Mesodermal cell (in vitro differentiated cells): ENCODE measurements around the gene MAGEA12.
"Not testable (repeated sequence)": the region's sequence is repeated elsewhere in the genome, so short reads cannot be mapped to it uniquely, and the experiment has no call there.

Experiments used
- H3K27ac ChIP-seq: 2 replicates; pipeline ENCODE4 v1.7.0; 2013; ENCODE audit warnings: mild to moderate bottlenecking, low read depth, low read length, moderate library complexity; ENCODE audit not compliant: severe bottlenecking
- H3K36me3 ChIP-seq: 2 replicates; pipeline ENCODE4 v1.7.1; 2013; ENCODE audit warnings: mild to moderate bottlenecking, low read length, moderate library complexity; ENCODE audit not compliant: control insufficient read depth, insufficient read depth
- H3K4me1 ChIP-seq: one replicate; pipeline ENCODE4 v1.7.1; 2013; ENCODE audit warnings: mild to moderate bottlenecking, low read length; ENCODE audit not compliant: insufficient read depth, control insufficient read depth, poor library complexity, severe bottlenecking
- H3K4me3 ChIP-seq: 2 replicates; pipeline ENCODE4 v1.7.0; 2013; ENCODE audit warnings: low read length, control low read depth, mild to moderate bottlenecking; ENCODE audit not compliant: insufficient read depth, poor library complexity, severe bottlenecking; ENCODE audit errors: extremely low read depth
- H3K9me3 ChIP-seq: 2 replicates; pipeline ENCODE4 v1.7.1; 2013; ENCODE audit warnings: mild to moderate bottlenecking, low read length, moderate library complexity; ENCODE audit not compliant: control insufficient read depth
- WGBS, 2 experiments: methylation state at CpG; one replicate each; pipeline ENCODE4 v1.1.5; 2013; ENCODE audit warnings: missing lambda C conversion rate in 2 of 2; ENCODE audit not compliant: insufficient coverage in 2 of 2; 5-methylcytosine and 5-hydroxymethylcytosine counted together

Gene MAGEA12

DNA sequence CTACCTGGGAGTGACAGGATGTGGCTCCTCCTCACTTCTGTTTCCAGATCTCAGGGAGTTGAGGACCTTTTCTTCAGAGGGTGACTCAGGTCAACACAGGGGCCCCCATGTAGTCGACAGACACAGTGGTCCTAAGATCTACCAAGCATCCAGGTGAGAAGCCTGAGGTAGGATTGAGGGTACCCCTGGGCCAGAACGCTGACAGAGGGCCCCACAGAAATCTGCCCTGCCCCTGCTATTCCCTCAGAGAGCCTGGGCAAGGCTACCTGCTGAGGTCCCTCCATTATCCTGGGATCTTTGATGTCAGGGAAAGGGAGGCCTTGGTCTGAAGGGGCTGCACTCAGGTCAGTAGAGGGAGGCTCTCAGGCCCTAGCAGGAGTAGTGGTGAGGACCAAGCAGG is 1.5 kb downstream of the MAGEA12 start:
- 100% methylated on average over 1 of the region's 2 CpGs; no CpG with 5 or more reads in 1 of the 2 experiments for WGBS, 2 experiments
- Histone ChIP-seq H3K36me3 (no peaks in the 10 kb centered on the region), H3K4me1 (no peaks in the 10 kb centered on the region), H3K27ac (no peak overlapping the region), H3K9me3 (no peaks in the 10 kb centered on the region), H3K4me3 (no peak overlapping the region)

DNA sequence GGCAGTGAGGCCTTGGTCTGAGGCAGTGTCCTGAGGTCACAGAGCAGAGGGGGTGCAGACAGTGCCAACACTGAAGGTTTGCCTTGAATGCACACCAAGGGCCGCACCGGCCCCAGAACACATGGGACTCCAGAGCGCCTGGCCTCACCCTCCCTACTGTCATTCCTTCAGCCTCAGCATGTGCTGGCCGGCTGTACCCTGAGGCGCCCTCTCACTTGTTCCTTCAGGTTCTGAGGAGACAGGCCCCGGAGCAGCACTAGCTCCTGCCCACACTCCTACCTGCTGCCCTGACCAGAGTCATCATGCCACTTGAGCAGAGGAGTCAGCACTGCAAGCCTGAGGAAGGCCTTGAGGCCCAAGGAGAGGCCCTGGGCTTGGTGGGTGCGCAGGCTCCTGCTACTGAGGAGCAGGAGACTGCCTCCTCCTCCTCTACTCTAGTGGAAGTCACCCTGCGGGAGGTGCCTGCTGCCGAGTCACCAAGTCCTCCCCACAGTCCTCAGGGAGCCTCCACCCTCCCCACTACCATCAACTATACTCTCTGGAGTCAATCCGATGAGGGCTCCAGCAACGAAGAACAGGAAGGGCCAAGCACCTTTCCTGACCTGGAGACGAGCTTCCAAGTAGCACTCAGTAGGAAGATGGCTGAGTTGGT is 2.4 kb downstream of the MAGEA12 start:
- Histone ChIP-seq H3K4me1 (no peaks in the 10 kb centered on the region), H3K4me3 (no peak overlapping the region), H3K27ac (no peak overlapping the region), H3K9me3 (no peaks in the 10 kb centered on the region), H3K36me3 (no peaks in the 10 kb centered on the region)
- 68 to 80% methylated on average over 1 to 6 of the region's 12 CpGs for WGBS, 2 experiments

DNA sequence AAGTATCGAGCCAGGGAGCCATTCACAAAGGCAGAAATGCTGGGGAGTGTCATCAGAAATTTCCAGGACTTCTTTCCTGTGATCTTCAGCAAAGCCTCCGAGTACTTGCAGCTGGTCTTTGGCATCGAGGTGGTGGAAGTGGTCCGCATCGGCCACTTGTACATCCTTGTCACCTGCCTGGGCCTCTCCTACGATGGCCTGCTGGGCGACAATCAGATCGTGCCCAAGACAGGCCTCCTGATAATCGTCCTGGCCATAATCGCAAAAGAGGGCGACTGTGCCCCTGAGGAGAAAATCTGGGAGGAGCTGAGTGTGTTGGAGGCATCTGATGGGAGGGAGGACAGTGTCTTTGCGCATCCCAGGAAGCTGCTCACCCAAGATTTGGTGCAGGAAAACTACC is 3.0 kb downstream of the MAGEA12 start:
- H3K9me3 ChIP-seq, H3K4me3 ChIP-seq, H3K27ac ChIP-seq, H3K4me1 ChIP-seq, H3K36me3 ChIP-seq: not testable (repeated sequence)
- 94 to 97% methylated on average over 3 to 11 of the region's 12 CpGs for WGBS, 2 experiments

DNA sequence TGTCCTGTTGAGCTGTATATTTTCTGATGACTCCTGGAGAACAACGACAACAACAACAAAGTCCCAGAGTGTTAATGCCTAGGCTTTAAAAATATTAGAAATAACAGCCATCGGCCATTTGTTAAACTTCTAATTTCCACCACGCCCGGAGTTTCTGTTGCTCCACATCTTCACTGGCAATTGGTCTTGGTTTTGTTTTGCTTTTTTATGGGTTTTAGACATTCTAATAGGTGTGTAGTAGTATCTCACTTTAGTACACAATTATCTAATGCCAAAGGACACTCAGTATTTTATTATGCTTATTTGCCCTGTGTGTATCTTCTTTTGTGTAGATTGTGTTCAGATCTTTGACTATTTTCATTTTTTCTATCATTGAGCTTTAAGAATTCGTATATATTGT is 5.0 kb downstream of the MAGEA12 start:
- Histone ChIP-seq H3K4me3 (no peak overlapping the region), H3K27ac (no peak overlapping the region)
- no CpG with 5 or more reads among the region's 5 CpGs for WGBS, 2 experiments

DNA sequence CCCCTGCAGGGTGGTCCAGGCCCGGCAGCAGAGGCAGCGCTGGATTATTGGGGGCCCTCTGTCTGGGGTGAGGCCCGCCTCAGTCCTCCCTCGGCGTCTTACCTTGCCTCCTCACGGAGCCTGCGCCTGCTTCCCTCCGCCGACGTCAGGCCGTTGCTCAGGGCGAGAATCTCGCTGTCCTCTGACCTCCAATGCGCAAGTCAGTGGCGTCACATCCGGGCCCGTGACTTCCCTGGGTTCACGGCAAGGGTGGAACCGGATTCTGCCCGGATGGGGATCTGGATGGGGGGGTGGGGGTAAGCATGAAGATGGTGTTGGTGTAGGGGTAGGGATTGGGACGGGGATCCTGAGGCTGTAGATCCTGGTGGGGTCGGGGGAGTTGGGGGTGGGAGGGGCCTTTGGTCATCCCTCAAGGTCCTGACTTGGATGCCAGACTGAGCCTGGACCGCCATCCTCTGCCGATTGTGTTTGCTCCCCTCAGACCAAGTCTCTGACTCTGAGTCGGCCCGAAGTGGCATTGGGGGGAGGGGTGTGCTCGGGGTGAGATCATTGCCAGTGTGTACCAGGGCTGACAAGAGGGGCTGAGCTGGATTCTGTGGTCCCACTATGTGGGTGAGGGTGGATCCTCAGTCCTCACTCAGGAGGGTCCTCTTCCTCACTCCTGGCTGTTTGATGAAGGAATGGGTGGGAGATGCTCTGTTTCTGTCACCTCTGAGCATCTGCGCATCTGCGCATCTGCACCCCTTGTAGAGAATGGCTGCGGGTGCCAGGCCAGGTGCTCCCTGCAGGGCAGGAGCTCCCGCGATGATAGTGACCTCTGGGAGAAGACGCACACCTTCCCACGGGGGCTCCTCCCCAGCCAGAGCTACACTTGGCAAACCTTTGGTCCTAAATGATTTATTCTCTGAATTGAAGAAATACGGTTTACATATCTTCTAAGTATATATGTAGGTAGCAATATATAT is 20.4 kb downstream of the MAGEA12 start, which contains the start of gene MAGEA2:
Gene MAGEA2 (minus strand): TSS at position 157 of the 965 bp plus-strand sequence. CDS start 2,479 bp downstream, outside the sequence.
- not testable (repeated sequence) for H3K4me1 ChIP-seq, H3K27ac ChIP-seq, H3K4me3 ChIP-seq, H3K36me3 ChIP-seq, H3K9me3 ChIP-seq
- no CpG with 5 or more reads among the region's 35 CpGs for WGBS, 2 experiments

More for the DNA sequence above, 5.0 kb downstream of the MAGEA12 start:
- no peaks in the 10 kb centered on the region for H3K9me3 ChIP-seq
- no peaks in the 10 kb centered on the region for H3K4me1 ChIP-seq
- no peaks in the 10 kb centered on the region for H3K36me3 ChIP-seq

DNA sequence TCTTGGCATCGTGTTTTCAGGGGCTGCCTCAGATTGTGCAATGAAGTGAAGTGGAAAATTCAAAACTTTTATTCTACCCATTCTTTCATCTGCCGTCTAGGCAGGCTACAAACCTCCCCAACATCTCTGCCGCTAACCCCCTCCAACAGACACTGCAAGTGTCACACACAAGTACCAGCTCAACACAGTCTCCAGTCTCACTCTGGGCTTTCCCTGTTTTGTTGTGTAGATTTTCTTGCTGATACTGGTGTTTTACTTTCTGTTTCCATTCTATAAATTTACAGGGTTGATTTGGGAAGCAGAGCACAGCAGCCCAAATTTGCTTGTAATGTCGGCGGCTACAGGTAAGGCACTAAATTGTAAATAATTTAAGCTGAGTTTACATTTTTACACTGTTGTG is 21.3 kb downstream of the MAGEA12 start:
- H3K4me3 ChIP-seq, H3K4me1 ChIP-seq, H3K27ac ChIP-seq, H3K36me3 ChIP-seq, H3K9me3 ChIP-seq: not testable (repeated sequence)
- WGBS, 2 experiments = no CpG with 5 or more reads among the region's 5 CpGs

DNA sequence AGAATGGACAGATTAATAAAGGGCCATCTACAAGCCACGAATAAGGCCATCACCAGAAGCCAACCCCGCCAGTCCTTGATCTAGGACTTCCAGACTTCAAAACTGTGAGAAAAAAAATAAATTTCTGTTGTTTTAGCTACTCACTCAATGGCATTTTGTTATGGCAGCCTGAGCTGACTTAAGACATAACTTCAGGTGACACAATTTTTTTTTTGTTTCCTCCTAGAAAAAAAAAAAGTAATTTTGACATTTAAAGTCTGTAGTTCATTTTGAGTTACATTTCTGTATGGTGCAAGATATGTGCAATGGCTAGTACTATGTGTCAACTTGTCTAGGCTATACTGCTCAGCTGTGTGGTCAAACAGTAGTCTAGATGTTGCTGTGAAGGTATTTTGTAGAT is 25.4 kb downstream of the MAGEA12 start, which contains the start of gene CSAG3:
Gene CSAG3 (plus strand): TSS at position 301 of the 400 bp plus-strand sequence.
- not testable (repeated sequence) for H3K27ac ChIP-seq, H3K9me3 ChIP-seq, H3K36me3 ChIP-seq, H3K4me1 ChIP-seq, H3K4me3 ChIP-seq
- WGBS, 2 experiments = no CpG with 5 or more reads among the region's 2 CpGs

DNA sequence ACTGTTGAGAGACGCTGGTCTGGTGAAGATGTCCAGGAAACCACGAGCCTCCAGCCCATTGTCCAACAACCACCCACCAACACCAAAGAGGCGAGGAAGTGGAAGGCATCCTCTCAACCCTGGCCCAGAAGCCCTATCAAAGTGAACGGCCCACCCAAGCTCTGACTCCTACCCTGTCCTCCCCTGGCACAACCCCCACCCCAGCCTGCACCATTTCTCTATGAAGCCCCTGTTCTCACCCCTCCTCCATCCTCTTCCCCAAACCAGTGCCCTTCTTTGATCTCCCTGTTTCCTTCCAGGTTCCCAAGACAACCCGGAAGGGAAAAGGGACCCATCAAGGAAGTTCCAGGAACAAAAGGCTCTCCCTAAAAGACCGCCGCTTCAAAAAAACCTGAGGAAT is 26.0 kb downstream of the MAGEA12 start:
- H3K4me3 ChIP-seq, H3K9me3 ChIP-seq, H3K27ac ChIP-seq, H3K4me1 ChIP-seq, H3K36me3 ChIP-seq: not testable (repeated sequence)
- WGBS, 2 experiments = no CpG with 5 or more reads among the region's 7 CpGs

DNA sequence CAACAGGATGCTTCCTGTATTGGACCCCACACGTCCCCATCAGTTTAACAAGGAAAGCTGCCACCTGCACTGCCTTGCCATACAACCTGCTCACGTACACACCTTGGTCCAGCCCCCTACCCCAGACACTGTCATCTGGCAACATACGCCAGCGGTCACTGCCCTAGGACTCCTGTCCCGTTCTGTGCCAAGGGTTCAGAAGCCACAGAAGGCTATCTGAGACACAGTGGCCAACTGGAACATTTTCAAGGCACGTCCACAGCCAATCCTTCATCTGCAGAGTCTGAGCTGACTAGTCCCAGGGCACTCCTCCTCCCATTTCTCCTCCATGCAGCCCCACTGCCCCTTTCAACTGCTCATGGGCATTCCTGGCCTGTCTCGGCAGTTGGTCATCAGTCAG is 28.0 kb downstream of the MAGEA12 start:
- no CpG with 5 or more reads among the region's 7 CpGs for WGBS, 2 experiments
- H3K9me3 ChIP-seq, H3K36me3 ChIP-seq, H3K4me3 ChIP-seq, H3K27ac ChIP-seq, H3K4me1 ChIP-seq: not testable (repeated sequence)

DNA sequence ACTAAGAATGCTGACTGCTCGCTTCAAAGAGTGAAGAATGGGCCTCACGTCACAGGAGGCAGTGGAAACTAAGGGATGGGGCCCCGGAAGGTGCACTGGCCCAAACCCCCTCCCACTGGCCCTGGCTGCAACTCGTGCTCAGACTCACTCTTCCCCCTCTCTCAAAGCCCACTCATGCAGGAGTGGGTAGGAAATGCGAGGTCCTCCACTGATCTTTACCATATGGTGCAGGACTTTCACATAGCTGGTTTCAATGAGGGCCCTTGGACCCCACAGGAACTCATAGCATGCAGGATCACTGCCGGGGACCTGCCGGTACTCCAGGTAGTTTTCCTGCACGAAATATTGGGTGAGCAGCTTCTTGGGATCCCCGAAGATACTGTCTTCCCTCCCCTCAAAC is 33.0 kb downstream of the MAGEA12 start:
- H3K27ac ChIP-seq, H3K4me1 ChIP-seq, H3K36me3 ChIP-seq, H3K9me3 ChIP-seq, H3K4me3 ChIP-seq: not testable (repeated sequence)
- WGBS, 2 experiments = 80 to 95% methylated on average over 1 to 5 of the region's 9 CpGs
